Right lobe of liver (tissue), 6 donors: Measurements from ENCODE around the gene ZFAND3. TPM values are rescaled to one million over a fixed set of nuclear protein-coding genes. Genes with fewer than 3 reads are reported as not detected.

Experiments used
- ATAC-seq, 4 donors: fragments of 200-7000 bp; cut with Tn5 transposase; one replicate each; pipeline ENCODE4 v1.9.1; 2020; ENCODE audit warnings: mild to moderate bottlenecking in 4 of 4, moderate library complexity in 4 of 4
- DNase-seq, 3 donors: peaks; one replicate each; pipeline ENCODE4 v3.0.0-alpha.2; 2020
- H3K27ac ChIP-seq, 3 donors: fragments of 200-600 bp; one replicate each; pipeline ENCODE4 v1.8.0; 2022
- H3K27me3 ChIP-seq, 2 donors: fragments of 200-600 bp; one replicate each; pipeline ENCODE4 v1.8.0; 2022
- H3K36me3 ChIP-seq, 4 donors: fragments of 200-600 bp; sonication (generic) in 1 of 4; one replicate each; pipeline versions ENCODE4 v1.5.1 to v1.8.0; 2017 to 2022; ENCODE audit warnings: control low read depth in 1 of 4
- H3K4me1 ChIP-seq, 4 donors: fragments of 200-600 bp; sonication (generic) in 1 of 4; one replicate each; pipeline versions ENCODE4 v1.5.1 to v1.8.0; 2017 to 2022; ENCODE audit warnings: control low read depth in 1 of 4
- H3K4me3 ChIP-seq, 3 donors: fragments of 200-600 bp; one replicate each; pipeline ENCODE4 v1.8.0; 2022
- H3K9me3 ChIP-seq, 4 donors: fragments of 200-600 bp; sonication (generic) in 1 of 4; one replicate each; pipeline versions ENCODE4 v1.5.1 to v1.8.0; 2017 to 2022; ENCODE audit warnings: control low read depth in 1 of 4
- CTCF ChIP-seq, 4 donors: fragments of 200-600 bp in 3 of 4; fragments of 450-650 bp in 1 of 4; IDR thresholded peaks; one replicate each; pipeline versions ENCODE4 v1.5.1 to v1.8.0; 2016 to 2022; ENCODE audit warnings: antibody characterized with exemption in 4 of 4, mild to moderate bottlenecking in 2 of 4
- POLR2A ChIP-seq: fragments of 450-650 bp; IDR thresholded peaks from one replicate; pipeline ENCODE4 v1.6.1; 2017; ENCODE audit warnings: antibody characterized with exemption, mild to moderate bottlenecking
- WGBS: methylation state at CpG from one replicate; pipeline ENCODE4 v1.1.6; 2018; ENCODE audit warnings: low coverage, low lambda C conversion rate; ENCODE audit not compliant: insufficient coverage; ENCODE audit errors: missing lambda C conversion rate; 5-methylcytosine and 5-hydroxymethylcytosine counted together
- intact Hi-C, 2 donors: fragments of 100-400 bp; cut with DNase I; formaldehyde crosslinking; loops; one replicate each; pipeline versions ENCODE4 v1.11.2 to v1.14.1; 2022
- total RNA-seq, 6 experiments: library from RNA; depleted of rRNA in 2 of 6; stranded (reverse); fragments of >200 nt in 2 of 6; fragmentation: NEBNext Ultra II Directional in 3 of 6; extraction: Animal tissue kit (Norgen Biotek cat#: 25700) in 3 of 6; gene quantifications; one replicate each; pipeline versions ENCODE4 v1.1.0 to v1.2.4, GENCODE V29; 2016 to 2023
- donor health status: DM: no; HTN: yes; CAD: no.
- donor health status: DM: no; HTN: no; CAD: no.
- donor health status: DM: no; HTN: no; CAD: no.
- donor health status: DM: no; HTN: yes; CAD: no.
- donor health status: DM: no; HTN: yes; CAD: no.

ZFAND3 gene
- total RNA-seq, 6 experiments from 2014 or later = 43.1 to 66.5 (median 53.2) TPM

- TF ChIP-seq CTCF (IDR thresholded peaks at IDR 0.05) (no peak), POLR2A (no peak)
- Histone ChIP-seq H3K4me1 (peaks cover 0 to 37% (median 4%) of the 10 kb centered on the region in 4 donors), H3K27me3 (no peaks in the 10 kb centered on the region), H3K9me3 (no peaks in the 10 kb centered on the region), H3K27ac (no peak overlapping the region), H3K36me3 (no peaks in the 10 kb centered on the region), H3K4me3 (no peak overlapping the region)
- ATAC-seq (no peak), DNase-seq (no peak)
- intact Hi-C loops = no loop called here
Observed at GRCh38 chr6:37923514-37923913, 104.0 kb downstream of the ZFAND3 start.

GRCh38 chr6:37926661-37927060, 107.1 kb downstream of the ZFAND3 start:
- TF ChIP-seq POLR2A (no peak), CTCF (IDR thresholded peaks at IDR 0.05) (no peak)
- no peaks in the 10 kb centered on the region for H3K27me3 ChIP-seq
- ATAC-seq (peak; percentile 35 to 48 (median 43)), DNase-seq (no peak)
- no peak overlapping the region for H3K27ac ChIP-seq
- H3K36me3 ChIP-seq = no peaks in the 10 kb centered on the region
- H3K4me3 ChIP-seq = no peak overlapping the region
- peaks cover 0 to 56% (median 9%) of the 10 kb centered on the region in 4 donors for H3K4me1 ChIP-seq
- 62% methylated on average over 4 of the region's 4 CpGs for WGBS
- intact Hi-C loops = no loop called here
- no peaks in the 10 kb centered on the region for H3K9me3 ChIP-seq

- ATAC-seq = no peak
- no peaks in the 10 kb centered on the region for H3K9me3 ChIP-seq
- no peaks in the 10 kb centered on the region for H3K27me3 ChIP-seq
- TF ChIP-seq POLR2A (no peak), CTCF (IDR thresholded peaks at IDR 0.05) (no peak)
- no peak overlapping the region for H3K27ac ChIP-seq
- intact Hi-C loops = no loop called here
- no peaks in the 10 kb centered on the region for H3K36me3 ChIP-seq
- 89% methylated on average over 4 of the region's 4 CpGs for WGBS
- H3K4me1 ChIP-seq = peaks cover 0 to 62% (median 16%) of the 10 kb centered on the region in 4 donors
- no peak overlapping the region for H3K4me3 ChIP-seq
- no peak for DNase-seq
Observed at GRCh38 chr6:37928217-37928616, 108.7 kb downstream of the ZFAND3 start.

DNA sequence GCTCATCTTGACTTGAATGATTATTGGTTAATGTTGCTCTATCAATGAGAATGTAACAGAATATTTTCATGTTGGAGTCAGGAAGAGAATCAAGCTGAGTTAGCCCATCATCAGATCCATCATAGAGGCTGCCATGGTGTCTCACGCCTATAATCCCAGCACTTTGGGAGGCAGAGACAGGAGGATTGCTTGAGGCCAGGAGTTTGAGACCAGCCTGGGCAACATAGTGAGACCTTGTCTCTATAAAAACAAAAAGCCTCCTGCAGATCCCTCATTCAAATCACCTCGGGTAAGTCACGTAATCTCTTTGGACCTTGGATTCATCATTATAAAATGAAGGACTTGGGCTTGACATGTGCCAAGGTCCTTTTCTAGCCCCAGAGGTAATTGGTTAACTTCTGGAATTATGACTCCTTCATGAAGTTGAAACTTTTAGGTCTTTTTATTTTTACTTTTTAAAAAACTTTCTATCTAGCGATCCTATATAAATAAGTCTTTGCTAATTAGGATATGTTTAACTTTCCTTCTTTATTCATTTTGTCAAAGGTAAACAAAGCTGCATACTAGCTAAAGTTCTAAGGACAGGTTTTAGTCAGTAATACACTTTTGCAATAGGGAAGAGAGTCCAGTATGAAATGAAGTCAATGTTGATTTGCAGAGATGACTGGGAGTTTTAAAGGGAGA, 110.9 kb downstream of the ZFAND3 start:
- WGBS = 27% methylated on average over 3 of the region's 4 CpGs
- TF ChIP-seq POLR2A (no peak), CTCF (IDR thresholded peaks at IDR 0.05) (no peak)
- Histone ChIP-seq H3K27ac (peak overlapping the region in 1 of 3 donors; percentile 64), H3K27me3 (no peaks in the 10 kb centered on the region), H3K4me1 (peaks cover 0 to 62% (median 16%) of the 10 kb centered on the region in 4 donors), H3K9me3 (no peaks in the 10 kb centered on the region), H3K36me3 (no peaks in the 10 kb centered on the region), H3K4me3 (no peak overlapping the region)
- intact Hi-C loops = no loop called here
- DNase-seq = no peak
- ATAC-seq = peak; percentile 75 to 87 (median 80)
